HG03064 (cell line): ENCODE data around the gene FAM240B.

Source experiments
- ATAC-seq: cut with Tn5 transposase; IDR thresholded peaks from one replicate; pipeline ENCODE4 v1.9.1; 2021; ENCODE audit warnings: low read depth; ENCODE audit not compliant: unreplicated experiment

FAM240B gene

GRCh38 chr9:38671372-38671731 is 48.6 kb downstream of the FAM240B start:
- ATAC-seq, result no peak

- no peak for ATAC-seq
Observed at GRCh38 chr9:38670542-38671371, 49.2 kb downstream of the FAM240B start.

GRCh38 chr9:38668791-38669466 is 51.0 kb downstream of the FAM240B start:
- ATAC-seq, result no peak

- ATAC-seq, result no peak
Observed at GRCh38 chr9:38662763-38663593, 57.0 kb downstream of the FAM240B start.

- ATAC-seq, result no peak
Observed at GRCh38 chr9:38659538-38659937, 60.4 kb downstream of the FAM240B start.

GRCh38 chr9:38656896-38657295 is 63.0 kb downstream of the FAM240B start:
- no peak for ATAC-seq

GRCh38 chr9:38652486-38652885 is 67.4 kb downstream of the FAM240B start:
- no peak for ATAC-seq

- ATAC-seq, result no peak
Observed at GRCh38 chr9:38652044-38652443, 67.9 kb downstream of the FAM240B start.

GRCh38 chr9:38651400-38652042 is 68.4 kb downstream of the FAM240B start:
- ATAC-seq, result no peak

- ATAC-seq, result no peak
Observed at GRCh38 chr9:38650564-38650963, 69.4 kb downstream of the FAM240B start.

GRCh38 chr9:38649731-38650363 is 70.1 kb downstream of the FAM240B start:
- no peak for ATAC-seq

GRCh38 chr9:38644601-38645000 is 75.3 kb downstream of the FAM240B start:
- ATAC-seq, result no peak
